ENCODE results near the gene BACE2. TPM values are rescaled to one million over a fixed set of nuclear protein-coding genes. Genes with fewer than 3 reads are reported as not detected.

BACE2 gene
- total and polyA plus RNA-seq, 12 donors: 4.5 to 36.5 (median 15.1) TPM

DNA sequence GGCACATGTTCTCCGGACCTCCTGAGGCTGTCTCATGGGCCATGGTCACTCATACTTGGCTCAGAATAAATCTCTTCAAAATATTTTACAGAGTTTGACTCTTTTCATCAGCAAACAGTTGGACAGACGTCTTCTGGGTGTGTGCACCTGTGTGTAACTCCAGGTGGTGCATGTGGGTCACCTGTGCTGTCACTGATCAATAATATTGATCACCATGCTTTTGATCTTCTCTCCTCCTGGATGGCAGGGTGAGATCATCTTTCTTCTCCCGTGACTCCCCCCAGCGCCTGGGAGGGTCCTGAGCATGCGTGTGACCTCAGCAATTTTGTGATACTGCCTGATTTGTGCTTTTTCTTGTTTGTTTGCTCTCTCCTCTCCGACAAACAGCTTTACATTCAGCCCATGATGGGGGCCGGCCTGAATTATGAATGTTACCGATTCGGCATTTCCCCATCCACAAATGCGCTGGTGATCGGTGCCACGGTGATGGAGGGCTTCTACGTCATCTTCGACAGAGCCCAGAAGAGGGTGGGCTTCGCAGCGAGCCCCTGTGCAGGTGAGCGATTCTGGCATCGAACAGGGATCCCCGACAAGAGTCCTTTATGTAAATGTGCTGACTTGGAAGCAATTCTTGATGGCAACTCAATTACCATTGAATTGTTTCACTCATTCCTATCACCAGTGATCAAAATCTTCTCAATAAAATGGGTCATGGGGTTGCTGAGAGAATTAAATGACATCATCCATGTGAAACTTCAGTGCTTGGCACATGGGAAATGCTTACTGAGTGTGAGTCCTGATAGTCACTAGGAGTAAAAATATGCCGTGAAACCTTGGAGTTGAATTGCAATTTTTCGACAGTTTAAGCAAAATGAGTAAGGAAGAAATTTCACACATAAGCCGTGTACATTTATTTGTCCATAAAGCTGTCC, 89.1 kb downstream of the BACE2 start:
- H3K4me1 ChIP-seq: no peaks in the 10 kb centered on the region
- peaks cover 0 to 68% (median 25%) of the 10 kb centered on the region in 9 donors for H3K36me3 ChIP-seq
- no peak overlapping the region for H3K27ac ChIP-seq
- TF ChIP-seq, protein P1, sequence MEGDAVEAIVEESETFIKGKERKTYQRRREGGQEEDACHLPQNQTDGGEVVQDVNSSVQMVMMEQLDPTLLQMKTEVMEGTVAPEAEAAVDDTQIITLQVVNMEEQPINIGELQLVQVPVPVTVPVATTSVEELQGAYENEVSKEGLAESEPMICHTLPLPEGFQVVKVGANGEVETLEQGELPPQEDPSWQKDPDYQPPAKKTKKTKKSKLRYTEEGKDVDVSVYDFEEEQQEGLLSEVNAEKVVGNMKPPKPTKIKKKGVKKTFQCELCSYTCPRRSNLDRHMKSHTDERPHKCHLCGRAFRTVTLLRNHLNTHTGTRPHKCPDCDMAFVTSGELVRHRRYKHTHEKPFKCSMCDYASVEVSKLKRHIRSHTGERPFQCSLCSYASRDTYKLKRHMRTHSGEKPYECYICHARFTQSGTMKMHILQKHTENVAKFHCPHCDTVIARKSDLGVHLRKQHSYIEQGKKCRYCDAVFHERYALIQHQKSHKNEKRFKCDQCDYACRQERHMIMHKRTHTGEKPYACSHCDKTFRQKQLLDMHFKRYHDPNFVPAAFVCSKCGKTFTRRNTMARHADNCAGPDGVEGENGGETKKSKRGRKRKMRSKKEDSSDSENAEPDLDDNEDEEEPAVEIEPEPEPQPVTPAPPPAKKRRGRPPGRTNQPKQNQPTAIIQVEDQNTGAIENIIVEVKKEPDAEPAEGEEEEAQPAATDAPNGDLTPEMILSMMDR (IDR thresholded peaks at IDR 0.05): no peak
- H3K4me3 ChIP-seq: no peak overlapping the region
- intact Hi-C loops (cut with DNase I): no loop called here
- H3K9me3 ChIP-seq: peaks cover 0 to 18% (median 4%) of the 10 kb centered on the region in 11 donors
- ATAC-seq (no peak), DNase-seq (no peak)
- 95 to 97% methylated on average over 22 of the region's 22 CpGs for WGBS, 2 donors
- peaks cover 0 to 1% (median 0%) of the 10 kb centered on the region in 7 donors for H3K27me3 ChIP-seq

- ATAC-seq (no peak), DNase-seq (no peak)
- Histone ChIP-seq H3K9me3 (peaks cover 0 to 20% (median 4%) of the 10 kb centered on the region in 11 donors), H3K4me1 (no peaks in the 10 kb centered on the region), H3K36me3 (peaks cover 0 to 61% (median 15%) of the 10 kb centered on the region in 9 donors), H3K27ac (no peak overlapping the region), H3K27me3 (peaks cover 0 to 3% (median 0%) of the 10 kb centered on the region in 7 donors), H3K4me3 (no peak overlapping the region)
- WGBS, 2 donors: 91 to 92% methylated on average over 3 of the region's 3 CpGs
- TF ChIP-seq, protein P1 (IDR thresholded peaks at IDR 0.05): no peak
- intact Hi-C loops (cut with DNase I): no loop called here
Measured at GRCh38 chr21:41258617-41259016, 90.7 kb downstream of the BACE2 start.

DNA sequence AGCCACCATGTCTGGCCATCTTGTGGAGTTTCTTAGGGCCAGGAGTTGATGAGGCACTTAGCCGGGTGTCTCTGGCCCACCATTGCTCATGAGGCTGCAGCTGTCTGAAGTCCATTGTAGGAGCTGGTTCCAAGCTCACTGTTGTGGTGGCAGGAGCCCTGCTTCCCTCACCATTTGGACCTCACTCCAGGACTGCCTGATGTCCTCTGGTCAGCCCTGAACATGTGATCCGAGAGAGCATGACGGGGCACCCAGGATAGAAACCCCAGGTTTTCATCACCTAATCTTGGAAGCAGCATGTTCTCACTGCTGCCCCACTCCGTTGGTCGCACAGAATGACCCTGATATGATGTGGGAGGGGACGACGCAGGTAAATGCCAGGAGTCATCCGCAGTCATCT, 92.5 kb downstream of the BACE2 start:
- ATAC-seq (no peak), DNase-seq (no peak)
- no peaks in the 10 kb centered on the region for H3K4me1 ChIP-seq
- H3K27ac ChIP-seq: no peak overlapping the region
- intact Hi-C loops (cut with DNase I): no loop called here
- no peak overlapping the region for H3K4me3 ChIP-seq
- H3K27me3 ChIP-seq: peaks cover 0 to 3% (median 0%) of the 10 kb centered on the region in 7 donors
- WGBS, 2 donors: 84 to 96% methylated on average over 8 of the region's 8 CpGs
- TF ChIP-seq, protein P1 (IDR thresholded peaks at IDR 0.05): no peak
- H3K9me3 ChIP-seq: peaks cover 0 to 23% (median 0%) of the 10 kb centered on the region in 11 donors
- H3K36me3 ChIP-seq: peaks cover 0 to 55% (median 6%) of the 10 kb centered on the region in 9 donors

DNA sequence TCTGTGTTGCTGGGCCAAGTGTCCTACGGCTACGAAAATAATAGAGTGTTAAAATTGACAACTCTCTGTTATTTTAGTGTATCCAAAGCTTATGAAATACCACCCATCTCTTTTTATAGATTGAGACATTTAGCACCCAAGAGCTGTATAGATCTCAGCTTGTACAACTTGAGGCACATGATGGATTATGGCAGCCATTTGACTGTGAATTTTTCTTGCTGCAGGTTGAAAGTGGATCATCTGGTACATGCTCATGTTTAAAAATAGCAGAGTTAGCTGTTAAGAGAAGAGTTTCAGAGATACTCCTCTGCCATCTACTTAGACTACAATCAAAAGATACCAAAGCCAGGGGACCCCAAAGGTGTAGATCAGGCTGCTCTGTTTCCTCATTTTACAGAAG, 99.4 kb downstream of the BACE2 start:
- ATAC-seq: no peak

More for the DNA sequence above, 99.4 kb downstream of the BACE2 start:
- H3K36me3 ChIP-seq: peaks cover 0 to 38% (median 7%) of the 10 kb centered on the region in 9 donors
- peaks cover 0 to 32% (median 14%) of the 10 kb centered on the region in 11 donors for H3K9me3 ChIP-seq
- no peak overlapping the region for H3K4me3 ChIP-seq
- WGBS, 2 donors: 70 to 74% methylated on average over 2 of the region's 2 CpGs
- TF ChIP-seq, protein P1 (IDR thresholded peaks at IDR 0.05): no peak
- DNase-seq: no peak
- intact Hi-C loops (cut with DNase I): no loop called here
- no peak overlapping the region for H3K27ac ChIP-seq
- no peaks in the 10 kb centered on the region for H3K4me1 ChIP-seq
- H3K27me3 ChIP-seq: no peaks in the 10 kb centered on the region

Data from heart right ventricle (tissue), 16 donors.